MM.1S (cell line): ENCODE results near the gene NCAM2.

Source experiments
- CTCF ChIP-seq: fragments of 300-600 bp; sonication (generic); IDR thresholded peaks from 2 replicates; pipeline ENCODE4 v1.5.1; 2016; ENCODE audit warnings: antibody characterized with exemption, low read length, mixed read lengths
- EZH2 ChIP-seq: fragments of 300-600 bp; sonication (generic); optimal IDR thresholded peaks from 2 replicates; pipeline ENCODE3; 2017; ENCODE audit warnings: low read depth, mild to moderate bottlenecking, antibody characterized with exemption, low read length, mixed read lengths
- EZH2phosphoT487 ChIP-seq: fragments of 300-600 bp; sonication (generic); IDR thresholded peaks from 2 replicates; pipeline ENCODE4 v1.6.1; 2018; ENCODE audit warnings: antibody characterized with exemption, low read length

- TF ChIP-seq CTCF (no peak), EZH2 (no peak), EZH2phosphoT487 (no peak)
Measured at GRCh38 chr21:20998456-20998789, 214 bp downstream of the NCAM2 start.
